Esophagus muscularis mucosa (tissue), 3 donors: ENCODE measurements around the gene WASF2.
"Not testable (repeated sequence)": the region's sequence is repeated elsewhere in the genome, so short reads cannot be mapped to it uniquely, and the experiment has no call there.

Source experiments
- CTCF ChIP-seq, 3 experiments: fragments of 200-600 bp in 2 of 3; fragments of 450-650 bp in 1 of 3; sonication (generic) in 2 of 3; IDR thresholded peaks; one replicate each; pipeline ENCODE4 v1.5.1; 2017 to 2019; ENCODE audit warnings: antibody characterized with exemption in 3 of 3, mild to moderate bottlenecking in 2 of 3, moderate library complexity in 1 of 3
- POLR2A ChIP-seq: fragments of 450-650 bp; IDR thresholded peaks from one replicate; pipeline ENCODE4 v1.6.1; 2017; ENCODE audit warnings: antibody characterized with exemption, moderate library complexity, mild to moderate bottlenecking, low read depth
- POLR2AphosphoS5 ChIP-seq, 2 donors: sonication (generic); formaldehyde crosslinking; IDR thresholded peaks; one replicate each; pipeline ENCODE4 v1.6.1; 2017; ENCODE audit warnings: antibody characterized with exemption in 2 of 2

- not testable (repeated sequence) for TF ChIP-seq CTCF (IDR thresholded peaks at IDR 0.05); POLR2A; POLR2AphosphoS5 (IDR thresholded peaks at IDR 0.05)
These were observed 31.4 kb downstream of the WASF2 start for GRCh38 chr1:27458521-27458920.
